ENCODE measurements around the gene TTC23L. TPM values are rescaled to one million over a fixed set of nuclear protein-coding genes. Genes with fewer than 3 reads are reported as not detected.

TTC23L gene
- polyA plus RNA-seq, 1 donor: 1.1 TPM

DNA sequence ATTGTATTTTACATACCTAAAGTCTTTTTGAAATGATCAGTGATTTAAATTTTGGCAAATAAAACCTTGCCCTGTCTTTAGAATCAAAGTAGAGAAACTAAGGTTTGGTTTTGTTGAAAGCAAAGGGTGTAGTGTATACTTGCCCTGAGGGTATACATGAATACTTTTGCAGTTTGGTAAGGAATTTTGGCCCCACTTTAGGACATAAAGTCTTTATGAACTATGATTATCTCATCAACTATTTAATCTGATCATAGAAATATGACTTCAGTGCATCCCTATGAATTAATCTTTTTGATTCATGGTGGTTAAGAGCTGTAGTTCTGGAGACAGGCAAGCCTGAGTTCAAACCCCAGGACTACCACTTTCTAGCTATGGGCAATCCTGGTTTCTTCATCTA lies 58.7 kb downstream of the TTC23L start:
- Histone ChIP-seq H3K27ac (ENCODE audit: low read length) (no peak overlapping the region), H3K9me3 (ENCODE audit: control insufficient read depth, low read depth, low read length) (no peaks in the 10 kb centered on the region), H3K27me3 (ENCODE audit: control insufficient read depth, insufficient read depth, low read length) (no peaks in the 10 kb centered on the region), H3K4me1 (ENCODE audit: control insufficient read depth, insufficient read depth, low read length) (peaks cover 5% of the 10 kb centered on the region), H3K4me3 (ENCODE audit: low read length) (no peak overlapping the region), H3K36me3 (ENCODE audit: control insufficient read depth, insufficient read depth, low read length) (no peaks in the 10 kb centered on the region)
- no peak for DNase-seq

DNA sequence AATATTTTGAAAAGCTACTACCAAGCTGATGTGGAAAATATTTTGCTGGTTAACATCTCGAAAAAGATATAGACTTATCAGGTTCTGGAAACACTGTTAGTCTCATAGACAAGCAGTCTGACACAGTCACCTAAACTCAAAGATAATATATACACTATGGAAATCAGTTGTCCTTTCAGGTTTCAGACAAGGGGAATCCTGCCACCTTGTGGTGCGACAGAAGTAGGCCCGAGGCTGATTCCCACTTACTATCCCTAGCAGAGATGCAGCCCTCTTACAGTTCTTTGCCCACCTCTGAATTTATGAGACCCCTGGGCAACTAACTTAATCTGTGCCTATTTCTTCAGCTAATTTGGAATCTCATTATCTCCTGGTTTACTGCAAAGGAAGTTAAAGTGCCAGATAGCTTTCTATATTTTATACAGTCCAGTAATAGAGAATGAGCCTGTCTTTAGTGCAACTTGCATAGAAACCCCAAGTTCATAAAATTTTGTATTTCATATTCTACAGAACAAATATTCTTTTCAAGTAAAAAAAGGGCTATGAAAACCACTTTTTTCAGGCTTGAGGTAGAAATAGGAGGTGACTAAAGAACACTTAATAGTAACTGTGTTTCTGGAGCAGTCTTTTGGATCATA lies 59.4 kb downstream of the TTC23L start:
- Histone ChIP-seq H3K4me1 (ENCODE audit: control insufficient read depth, insufficient read depth, low read length) (peaks cover 5% of the 10 kb centered on the region), H3K36me3 (ENCODE audit: control insufficient read depth, insufficient read depth, low read length) (no peaks in the 10 kb centered on the region), H3K27me3 (ENCODE audit: control insufficient read depth, insufficient read depth, low read length) (no peaks in the 10 kb centered on the region), H3K9me3 (ENCODE audit: control insufficient read depth, low read depth, low read length) (no peaks in the 10 kb centered on the region), H3K27ac (ENCODE audit: low read length) (no peak overlapping the region), H3K4me3 (ENCODE audit: low read length) (no peak overlapping the region)
- WGBS (ENCODE audit: insufficient coverage, low lambda C conversion rate): no CpG with 5 or more reads among the region's 3 CpGs
- DNase-seq: peak; percentile 58 to 67

DNA sequence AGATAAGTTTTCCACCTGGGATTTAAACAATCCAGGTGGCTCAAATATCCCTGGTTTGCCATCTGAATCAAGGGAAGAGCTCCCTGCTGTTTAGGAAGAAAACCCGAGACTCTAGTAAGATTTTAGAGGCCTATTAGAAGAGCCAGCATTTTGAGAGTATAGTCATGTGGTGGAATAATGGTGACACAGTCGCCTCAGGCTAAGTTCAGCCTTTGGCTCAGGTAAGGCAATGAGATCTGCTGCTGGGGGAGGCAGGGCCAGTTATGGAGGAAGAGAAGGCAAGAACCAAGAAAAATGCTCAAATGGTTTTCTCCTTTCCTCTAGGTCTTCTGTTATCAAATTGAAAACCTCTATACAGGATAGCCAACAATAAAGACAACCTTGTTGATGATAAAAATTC lies 60.1 kb downstream of the TTC23L start:
- no peaks in the 10 kb centered on the region for H3K36me3 ChIP-seq (ENCODE audit: control insufficient read depth, insufficient read depth, low read length)
- H3K4me3 ChIP-seq (ENCODE audit: low read length): no peak overlapping the region
- 100% methylated on average over 1 of the region's 2 CpGs for WGBS (ENCODE audit: insufficient coverage, low lambda C conversion rate)
- no peak overlapping the region for H3K27ac ChIP-seq (ENCODE audit: low read length)
- no peak for DNase-seq
- H3K9me3 ChIP-seq (ENCODE audit: control insufficient read depth, low read depth, low read length): no peaks in the 10 kb centered on the region
- peaks cover 5% of the 10 kb centered on the region for H3K4me1 ChIP-seq (ENCODE audit: control insufficient read depth, insufficient read depth, low read length)
- no peaks in the 10 kb centered on the region for H3K27me3 ChIP-seq (ENCODE audit: control insufficient read depth, insufficient read depth, low read length)

DNA sequence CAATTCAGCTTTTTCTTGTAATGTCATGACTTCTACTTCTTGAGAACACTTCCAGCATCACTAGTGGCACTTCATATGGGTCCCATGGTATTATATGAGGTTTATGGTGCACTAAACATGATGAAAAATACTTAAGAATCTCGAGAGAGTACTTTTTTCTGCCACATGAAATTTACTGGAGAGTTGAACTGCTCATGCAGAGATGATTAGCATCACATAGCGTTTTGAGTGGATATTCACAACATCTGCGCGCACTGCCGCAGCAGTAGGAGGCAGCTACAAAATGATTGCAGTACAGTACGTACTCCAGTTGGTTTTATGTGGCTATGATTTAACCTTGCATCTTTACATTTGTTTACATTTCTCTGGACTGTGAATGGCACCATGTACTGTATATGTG lies 61.7 kb downstream of the TTC23L start:
- Histone ChIP-seq H3K4me1 (ENCODE audit: control insufficient read depth, insufficient read depth, low read length) (peaks cover 5% of the 10 kb centered on the region), H3K27me3 (ENCODE audit: control insufficient read depth, insufficient read depth, low read length) (no peaks in the 10 kb centered on the region), H3K36me3 (ENCODE audit: control insufficient read depth, insufficient read depth, low read length) (peaks cover 2% of the 10 kb centered on the region), H3K4me3 (ENCODE audit: low read length) (no peak overlapping the region), H3K27ac (ENCODE audit: low read length) (no peak overlapping the region), H3K9me3 (ENCODE audit: control insufficient read depth, low read depth, low read length) (no peaks in the 10 kb centered on the region)
- no CpG with 5 or more reads among the region's 6 CpGs for WGBS (ENCODE audit: insufficient coverage, low lambda C conversion rate)
- no peak for DNase-seq

DNA sequence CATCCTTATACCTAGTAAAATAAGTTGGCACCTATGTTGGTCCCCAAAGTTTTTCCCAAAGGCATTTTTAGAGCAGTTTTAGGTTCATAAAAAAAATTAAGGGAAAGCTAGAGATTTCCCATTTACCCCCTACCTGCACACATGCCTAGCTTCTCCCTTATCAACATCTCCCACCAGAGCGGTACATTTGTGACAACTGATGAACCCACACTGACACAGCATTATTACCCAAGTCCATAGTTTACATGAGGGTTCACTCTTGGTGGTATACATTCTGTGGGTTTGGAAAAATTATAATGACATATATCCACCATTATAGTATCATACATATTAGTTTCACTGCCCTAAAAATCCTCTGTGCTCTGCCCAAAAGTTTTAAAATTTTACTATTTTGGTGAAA lies 64.3 kb downstream of the TTC23L start:
- H3K36me3 ChIP-seq (ENCODE audit: control insufficient read depth, insufficient read depth, low read length): peaks cover 5% of the 10 kb centered on the region
- WGBS (ENCODE audit: insufficient coverage, low lambda C conversion rate): no CpG with 5 or more reads among the region's 1 CpG
- no peak overlapping the region for H3K27ac ChIP-seq (ENCODE audit: low read length)
- no peak overlapping the region for H3K4me3 ChIP-seq (ENCODE audit: low read length)
- H3K27me3 ChIP-seq (ENCODE audit: control insufficient read depth, insufficient read depth, low read length): no peaks in the 10 kb centered on the region
- DNase-seq: no peak
- H3K4me1 ChIP-seq (ENCODE audit: control insufficient read depth, insufficient read depth, low read length): no peaks in the 10 kb centered on the region
- H3K9me3 ChIP-seq (ENCODE audit: control insufficient read depth, low read depth, low read length): no peaks in the 10 kb centered on the region

DNA sequence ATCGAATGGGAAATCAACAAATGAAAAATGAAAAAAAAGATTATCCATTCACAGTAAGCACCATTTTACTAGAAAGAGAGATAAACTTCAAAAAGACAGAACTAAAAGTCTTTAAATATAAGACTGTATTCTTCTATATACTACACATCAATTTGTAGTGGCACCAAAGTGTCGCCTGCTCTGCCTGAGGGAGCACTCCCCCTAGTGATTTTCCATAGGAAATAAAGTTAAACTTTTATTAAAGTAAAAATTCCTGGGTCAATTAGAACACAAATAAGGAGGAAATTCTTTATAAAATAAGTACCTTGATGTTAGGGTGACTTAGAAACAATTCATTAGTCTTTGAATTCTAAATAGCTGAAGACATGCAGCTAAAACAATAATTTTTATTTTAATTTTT lies 66.6 kb downstream of the TTC23L start:
- no peak for DNase-seq
- H3K9me3 ChIP-seq (ENCODE audit: control insufficient read depth, low read depth, low read length): no peaks in the 10 kb centered on the region
- H3K4me3 ChIP-seq (ENCODE audit: low read length): no peak overlapping the region
- no peaks in the 10 kb centered on the region for H3K27me3 ChIP-seq (ENCODE audit: control insufficient read depth, insufficient read depth, low read length)
- 94% methylated on average over 2 of the region's 2 CpGs for WGBS (ENCODE audit: insufficient coverage, low lambda C conversion rate)
- H3K36me3 ChIP-seq (ENCODE audit: control insufficient read depth, insufficient read depth, low read length): peaks cover 12% of the 10 kb centered on the region
- no peaks in the 10 kb centered on the region for H3K4me1 ChIP-seq (ENCODE audit: control insufficient read depth, insufficient read depth, low read length)
- H3K27ac ChIP-seq (ENCODE audit: low read length): no peak overlapping the region

DNA sequence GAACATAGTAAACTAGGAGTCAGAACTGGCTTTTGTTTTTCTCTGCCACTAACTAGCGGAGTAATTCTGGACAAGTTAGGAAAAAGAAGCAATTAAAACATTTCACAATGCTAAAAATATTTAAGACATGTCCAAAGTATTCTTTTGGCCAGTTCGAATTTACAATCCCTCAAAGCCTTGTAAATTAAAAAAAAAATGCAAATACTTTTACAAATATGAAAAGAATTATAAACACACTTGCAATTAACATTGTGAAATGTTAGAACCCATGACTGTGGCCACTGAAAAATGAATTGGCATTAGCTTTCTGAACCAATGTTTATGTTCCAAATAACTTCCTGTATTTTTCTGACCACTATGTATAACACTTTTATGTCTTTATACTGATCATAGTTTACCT lies 74.1 kb downstream of the TTC23L start:
- H3K4me3 ChIP-seq (ENCODE audit: low read length): no peak overlapping the region
- no peak for DNase-seq
- H3K36me3 ChIP-seq (ENCODE audit: control insufficient read depth, insufficient read depth, low read length): peaks cover 18% of the 10 kb centered on the region
- no peaks in the 10 kb centered on the region for H3K9me3 ChIP-seq (ENCODE audit: control insufficient read depth, low read depth, low read length)
- H3K4me1 ChIP-seq (ENCODE audit: control insufficient read depth, insufficient read depth, low read length): peaks cover 11% of the 10 kb centered on the region
- no peaks in the 10 kb centered on the region for H3K27me3 ChIP-seq (ENCODE audit: control insufficient read depth, insufficient read depth, low read length)
- WGBS (ENCODE audit: insufficient coverage, low lambda C conversion rate): 93% methylated on average over 2 of the region's 2 CpGs
- no peak overlapping the region for H3K27ac ChIP-seq (ENCODE audit: low read length)

DNA sequence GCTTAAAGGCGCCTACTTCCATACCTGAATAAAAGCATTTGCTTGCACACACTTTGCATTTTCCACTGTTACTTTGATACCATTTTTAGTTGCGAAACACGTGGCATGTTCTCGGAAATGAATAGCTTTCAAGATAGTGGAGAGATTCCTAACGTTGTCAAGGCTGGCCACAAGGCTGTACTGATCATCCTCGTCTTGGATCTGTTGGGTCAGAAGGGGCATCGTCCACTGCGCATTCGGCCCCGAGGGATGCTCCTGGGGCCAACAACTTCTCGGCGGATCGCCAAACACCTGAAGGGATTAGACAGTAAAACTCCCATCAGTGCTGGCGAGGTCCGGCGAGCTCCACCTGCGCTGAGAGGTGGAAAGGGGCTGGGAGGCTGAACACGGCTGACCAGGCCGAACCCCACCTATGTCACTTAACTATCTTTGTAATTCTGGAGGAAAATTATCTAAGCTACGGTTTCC lies 75.7 kb downstream of the TTC23L start:
- H3K27me3 ChIP-seq (ENCODE audit: control insufficient read depth, insufficient read depth, low read length): no peaks in the 10 kb centered on the region
- no CpG with 5 or more reads among the region's 20 CpGs for WGBS (ENCODE audit: insufficient coverage, low lambda C conversion rate)
- H3K36me3 ChIP-seq (ENCODE audit: control insufficient read depth, insufficient read depth, low read length): peaks cover 17% of the 10 kb centered on the region
- peak overlapping the region; percentile 100 for H3K4me3 ChIP-seq (ENCODE audit: low read length)
- peak; percentile 42 to 71 for DNase-seq
- no peaks in the 10 kb centered on the region for H3K9me3 ChIP-seq (ENCODE audit: control insufficient read depth, low read depth, low read length)
- peak overlapping the region; percentile 92 for H3K27ac ChIP-seq (ENCODE audit: low read length)
- H3K4me1 ChIP-seq (ENCODE audit: control insufficient read depth, insufficient read depth, low read length): peaks cover 11% of the 10 kb centered on the region

DNA sequence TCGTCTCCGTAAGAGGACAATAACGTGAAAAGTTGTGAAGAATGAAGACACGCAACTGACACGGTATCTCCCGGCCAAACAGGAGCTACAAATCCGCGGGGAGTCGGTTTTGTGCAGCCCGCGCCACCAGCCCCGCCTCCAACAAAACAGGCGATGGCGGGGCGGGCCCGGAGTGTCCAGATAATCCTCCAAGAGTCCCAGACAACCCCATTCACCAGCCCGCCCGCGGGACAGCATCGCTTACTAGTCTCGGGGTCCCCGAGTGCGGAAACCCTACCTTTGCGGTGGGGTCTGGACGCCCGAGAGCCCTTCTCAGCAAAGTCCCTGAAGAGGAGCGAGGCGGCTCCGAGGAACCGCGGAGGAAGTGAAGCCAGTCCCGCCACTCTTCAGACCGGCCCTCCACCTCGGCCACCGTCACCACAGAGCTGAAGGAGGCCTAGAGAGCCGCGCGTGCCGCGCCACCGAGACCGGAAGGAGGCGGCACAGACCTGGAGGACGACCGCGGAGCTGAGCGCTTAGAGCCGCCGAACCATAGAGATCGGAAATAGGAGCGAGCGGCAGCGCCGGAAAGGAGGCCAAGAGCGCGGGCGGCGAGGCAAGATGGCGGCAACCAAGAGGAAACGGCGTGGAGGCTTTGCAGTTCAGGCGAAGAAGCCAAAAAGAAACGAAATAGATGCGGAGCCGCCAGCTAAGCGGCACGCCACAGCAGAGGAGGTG lies 76.3 kb downstream of the TTC23L start, which contains the start of the genes BRIX1 and RAD1:
TSS of gene BRIX1 (plus strand) at position 573 of the 717 bp plus-strand sequence. CDS start at position 601, 28 bp downstream.
TSS of gene RAD1 (minus strand) at position 366 of the 717 bp plus-strand sequence. CDS start 612 bp downstream, outside the sequence.
- DNase-seq: peak; percentile 97 to 98
- peak within 1 kb of the TSS; percentile 92 for H3K27ac ChIP-seq (ENCODE audit: low read length)
- no CpG with 5 or more reads among the region's 67 CpGs for WGBS (ENCODE audit: insufficient coverage, low lambda C conversion rate)
- no peaks in the 10 kb centered on the region for H3K9me3 ChIP-seq (ENCODE audit: control insufficient read depth, low read depth, low read length)
- peaks cover 11% of the 10 kb centered on the region for H3K4me1 ChIP-seq (ENCODE audit: control insufficient read depth, insufficient read depth, low read length)
- H3K27me3 ChIP-seq (ENCODE audit: control insufficient read depth, insufficient read depth, low read length): no peaks in the 10 kb centered on the region
- H3K4me3 ChIP-seq (ENCODE audit: low read length): peak within 1 kb of the TSS; percentile 100
- H3K36me3 ChIP-seq (ENCODE audit: control insufficient read depth, insufficient read depth, low read length): peaks cover 14% of the 10 kb centered on the region

DNA sequence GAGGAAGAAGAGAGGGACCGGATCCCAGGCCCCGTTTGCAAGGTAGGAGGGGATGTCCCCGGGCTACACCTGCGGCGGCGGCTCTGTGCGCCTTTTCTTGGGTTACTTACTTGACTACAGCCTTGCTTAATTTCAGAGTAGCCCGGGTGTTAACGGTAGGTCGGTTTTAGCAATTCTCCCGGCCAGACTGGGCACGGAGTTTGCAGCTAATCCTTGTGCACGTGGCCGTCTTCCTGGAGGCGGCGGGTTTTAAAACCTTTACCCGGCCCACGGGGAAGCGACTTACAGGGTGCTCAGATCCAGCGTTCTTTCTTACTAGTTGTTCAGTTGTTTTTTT lies 76.9 kb downstream of the TTC23L start:
- WGBS (ENCODE audit: insufficient coverage, low lambda C conversion rate): no CpG with 5 or more reads among the region's 20 CpGs
- DNase-seq: no peak
- Histone ChIP-seq H3K9me3 (ENCODE audit: control insufficient read depth, low read depth, low read length) (no peaks in the 10 kb centered on the region), H3K27me3 (ENCODE audit: control insufficient read depth, insufficient read depth, low read length) (no peaks in the 10 kb centered on the region), H3K4me3 (ENCODE audit: low read length) (peak overlapping the region; percentile 100), H3K4me1 (ENCODE audit: control insufficient read depth, insufficient read depth, low read length) (peaks cover 11% of the 10 kb centered on the region), H3K27ac (ENCODE audit: low read length) (peak overlapping the region; percentile 92), H3K36me3 (ENCODE audit: control insufficient read depth, insufficient read depth, low read length) (peaks cover 18% of the 10 kb centered on the region)

All from large intestine (tissue), 3 donors.